ENCODE measurements around the gene SDHA.
A peak's percentile ranks its signal among the peaks of the same experiment; 100 is the strongest.

SDHA gene

DNA sequence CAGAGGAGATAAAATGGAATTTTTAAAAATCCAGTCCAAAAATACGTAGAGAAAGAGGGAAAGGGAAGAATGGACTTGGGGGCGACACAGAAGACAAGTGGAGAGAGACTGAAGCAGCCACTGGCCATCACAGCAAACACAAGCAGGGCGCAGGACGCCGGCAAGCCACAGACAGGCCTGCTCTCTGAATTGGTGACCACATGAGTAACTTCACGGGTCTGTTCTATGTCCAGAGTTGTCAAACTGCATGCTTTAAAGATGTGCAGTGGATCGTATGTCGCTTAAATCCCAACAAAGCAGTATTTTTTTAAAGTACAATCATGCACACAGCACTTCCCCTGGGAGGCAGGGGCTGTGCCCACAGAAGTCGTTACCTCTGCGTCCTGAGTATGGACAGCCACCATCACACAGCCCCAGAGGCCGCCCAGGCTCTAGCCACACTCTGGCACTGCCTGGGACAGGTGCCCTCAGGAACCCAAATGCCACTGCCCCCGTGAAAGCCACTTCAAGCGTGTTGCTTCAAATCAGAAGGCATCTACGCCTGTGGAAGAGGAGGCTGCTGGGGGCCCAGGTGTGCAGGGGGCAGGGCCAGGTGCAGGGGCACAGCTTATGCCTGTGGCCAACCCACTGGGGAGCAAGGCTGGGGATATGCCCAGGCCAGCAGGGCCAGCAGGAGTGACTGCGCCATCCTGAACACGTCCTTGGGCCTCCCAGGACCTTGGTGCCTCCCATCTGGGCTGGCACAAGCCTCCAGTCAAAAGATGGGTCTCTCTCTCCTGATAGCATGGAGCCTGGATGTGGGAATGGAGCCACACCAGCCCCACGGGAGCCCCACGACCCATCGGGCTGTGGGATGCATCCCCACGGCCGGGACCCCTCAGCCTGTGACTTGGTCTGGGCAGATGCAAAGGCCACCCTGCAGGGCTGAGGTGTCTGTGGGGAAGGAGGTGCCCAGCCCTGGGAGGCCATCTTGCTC lies 32.7 kb upstream of the SDHA start:
- DNase-seq (ENCODE audit: low spot score) = no peak
- in situ Hi-C loops (cut with MboI; ENCODE audit: low pct_unique_long_range_greater_than_20kb, low sequenced_read_pairs, unreplicated experiment) = no loop called here
- TF ChIP-seq, protein P1, sequence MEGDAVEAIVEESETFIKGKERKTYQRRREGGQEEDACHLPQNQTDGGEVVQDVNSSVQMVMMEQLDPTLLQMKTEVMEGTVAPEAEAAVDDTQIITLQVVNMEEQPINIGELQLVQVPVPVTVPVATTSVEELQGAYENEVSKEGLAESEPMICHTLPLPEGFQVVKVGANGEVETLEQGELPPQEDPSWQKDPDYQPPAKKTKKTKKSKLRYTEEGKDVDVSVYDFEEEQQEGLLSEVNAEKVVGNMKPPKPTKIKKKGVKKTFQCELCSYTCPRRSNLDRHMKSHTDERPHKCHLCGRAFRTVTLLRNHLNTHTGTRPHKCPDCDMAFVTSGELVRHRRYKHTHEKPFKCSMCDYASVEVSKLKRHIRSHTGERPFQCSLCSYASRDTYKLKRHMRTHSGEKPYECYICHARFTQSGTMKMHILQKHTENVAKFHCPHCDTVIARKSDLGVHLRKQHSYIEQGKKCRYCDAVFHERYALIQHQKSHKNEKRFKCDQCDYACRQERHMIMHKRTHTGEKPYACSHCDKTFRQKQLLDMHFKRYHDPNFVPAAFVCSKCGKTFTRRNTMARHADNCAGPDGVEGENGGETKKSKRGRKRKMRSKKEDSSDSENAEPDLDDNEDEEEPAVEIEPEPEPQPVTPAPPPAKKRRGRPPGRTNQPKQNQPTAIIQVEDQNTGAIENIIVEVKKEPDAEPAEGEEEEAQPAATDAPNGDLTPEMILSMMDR (IDR thresholded peaks at IDR 0.05; ENCODE audit: extremely low read depth, insufficient read depth, missing control alignments) = no peak

DNA sequence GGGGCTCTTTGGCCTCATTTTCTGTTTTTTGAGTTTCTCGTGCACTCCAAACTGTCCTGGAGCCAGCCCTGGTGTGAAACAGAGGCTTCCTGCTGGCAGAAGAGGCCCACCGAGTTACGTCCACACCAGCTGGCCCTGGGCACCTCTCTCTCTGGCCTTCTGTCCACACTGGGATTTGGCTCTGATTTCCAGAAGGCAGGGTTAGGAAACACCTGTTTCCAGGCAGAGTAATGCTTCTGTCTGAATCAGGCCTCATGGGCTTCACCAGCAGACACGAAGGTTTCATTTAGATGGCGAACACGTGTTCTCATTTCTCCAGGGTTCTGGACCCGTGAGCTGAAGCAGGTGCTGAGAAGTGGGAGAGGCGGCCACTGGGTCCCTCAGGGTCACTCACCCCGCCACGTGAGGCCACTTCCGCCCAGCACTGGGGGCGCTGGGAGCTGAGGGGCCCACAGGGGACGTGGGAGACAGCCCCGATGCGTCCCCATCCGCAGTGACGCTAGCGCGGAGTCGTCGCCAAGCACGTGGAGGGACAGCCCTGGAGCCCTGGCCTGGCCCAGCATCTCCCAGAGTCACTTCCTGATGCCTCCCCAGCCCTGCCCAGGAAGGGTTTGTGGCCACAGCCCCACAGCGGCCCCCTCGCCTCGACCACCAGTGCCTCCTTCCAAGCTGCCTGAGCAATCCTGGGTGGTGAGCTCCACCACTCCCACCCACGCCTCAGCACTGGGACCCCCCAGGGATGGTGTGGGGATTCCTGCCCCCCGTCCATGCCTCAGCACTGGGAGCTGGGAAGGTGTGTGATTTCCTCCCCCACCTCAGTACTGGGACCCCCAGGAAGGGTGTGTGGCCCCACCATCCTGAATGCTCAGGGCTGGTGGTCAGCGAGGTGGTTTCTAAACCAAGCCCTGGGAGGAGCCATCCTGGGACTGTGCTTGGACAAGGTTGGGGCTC lies 31.8 kb upstream of the SDHA start:
- in situ Hi-C loops (cut with MboI; ENCODE audit: low pct_unique_long_range_greater_than_20kb, low sequenced_read_pairs, unreplicated experiment) = no loop called here
- no peak for DNase-seq (ENCODE audit: low spot score)
- TF ChIP-seq, protein P1 (IDR thresholded peaks at IDR 0.05; ENCODE audit: extremely low read depth, insufficient read depth, missing control alignments) = no peak

DNA sequence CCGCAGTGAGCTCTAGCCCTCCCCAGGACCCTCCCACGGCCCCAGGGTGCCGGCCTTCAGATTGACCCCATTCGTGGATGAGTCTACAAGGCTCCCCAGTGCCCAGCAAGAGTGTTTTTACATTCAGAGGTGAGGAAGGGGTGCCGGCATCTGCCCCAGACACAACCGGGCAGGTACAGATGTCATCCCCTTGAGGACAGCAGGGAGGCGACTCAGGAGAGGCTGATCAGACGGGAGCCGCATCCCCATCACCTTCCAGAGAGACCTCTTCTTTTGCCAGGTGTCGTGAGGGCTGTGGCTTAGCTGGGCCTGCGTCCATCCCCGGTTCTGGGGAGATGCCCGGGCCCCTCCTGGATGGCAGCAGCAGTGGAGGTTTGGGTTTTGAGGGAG lies 31.1 kb upstream of the SDHA start:
- TF ChIP-seq, protein P1 (IDR thresholded peaks at IDR 0.05; ENCODE audit: extremely low read depth, insufficient read depth, missing control alignments) = no peak
- in situ Hi-C loops (cut with MboI; ENCODE audit: low pct_unique_long_range_greater_than_20kb, low sequenced_read_pairs, unreplicated experiment) = no loop called here

DNA sequence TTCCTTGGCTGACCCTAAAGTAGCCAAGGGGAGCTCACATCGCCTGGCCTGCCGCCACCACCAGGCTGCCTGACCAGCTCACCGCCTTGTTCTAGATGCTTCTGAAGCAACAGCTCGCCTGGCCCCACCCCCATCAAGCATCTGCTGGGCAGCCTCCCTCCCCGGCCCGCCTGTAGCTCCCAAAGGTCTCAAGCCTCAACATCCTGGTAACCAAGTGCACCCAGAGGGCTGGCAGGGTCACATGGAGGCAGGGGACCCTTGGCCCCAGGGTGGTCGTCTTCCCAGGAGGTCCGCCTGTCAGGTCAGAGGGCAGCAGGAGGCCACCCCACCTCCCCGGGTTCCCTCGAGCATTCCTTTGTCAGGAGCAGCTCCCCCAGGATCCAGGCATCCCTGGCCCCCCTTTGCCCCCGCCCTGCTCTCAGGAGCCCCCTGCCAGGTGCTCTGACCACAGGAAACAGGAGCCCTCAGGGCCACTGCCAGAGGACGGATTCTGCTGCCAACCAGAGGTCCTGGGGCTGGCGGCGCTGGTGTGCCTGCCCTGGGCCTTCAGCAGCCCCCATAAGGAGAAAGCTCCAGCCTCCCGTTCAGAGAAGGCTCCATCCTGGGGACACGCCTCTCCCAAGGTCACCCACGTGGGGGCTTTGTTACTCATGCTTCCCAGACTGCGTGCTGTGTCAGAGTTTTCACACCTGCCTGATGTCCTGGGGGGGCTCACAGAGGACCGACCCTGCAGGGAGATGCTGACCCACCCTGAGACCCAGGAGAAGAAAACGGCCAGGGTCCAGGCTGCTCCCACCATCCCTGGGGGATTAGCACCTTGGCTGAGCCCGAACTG lies 30.3 kb upstream of the SDHA start:
- in situ Hi-C loops (cut with MboI; ENCODE audit: low pct_unique_long_range_greater_than_20kb, low sequenced_read_pairs, unreplicated experiment) = no loop called here
- no peak for DNase-seq (ENCODE audit: low spot score)
- TF ChIP-seq, protein P1 (IDR thresholded peaks at IDR 0.05; ENCODE audit: extremely low read depth, insufficient read depth, missing control alignments) = no peak

More for the DNA sequence above, 31.1 kb upstream of the SDHA start:
- DNase-seq (ENCODE audit: low spot score) = no peak

DNA sequence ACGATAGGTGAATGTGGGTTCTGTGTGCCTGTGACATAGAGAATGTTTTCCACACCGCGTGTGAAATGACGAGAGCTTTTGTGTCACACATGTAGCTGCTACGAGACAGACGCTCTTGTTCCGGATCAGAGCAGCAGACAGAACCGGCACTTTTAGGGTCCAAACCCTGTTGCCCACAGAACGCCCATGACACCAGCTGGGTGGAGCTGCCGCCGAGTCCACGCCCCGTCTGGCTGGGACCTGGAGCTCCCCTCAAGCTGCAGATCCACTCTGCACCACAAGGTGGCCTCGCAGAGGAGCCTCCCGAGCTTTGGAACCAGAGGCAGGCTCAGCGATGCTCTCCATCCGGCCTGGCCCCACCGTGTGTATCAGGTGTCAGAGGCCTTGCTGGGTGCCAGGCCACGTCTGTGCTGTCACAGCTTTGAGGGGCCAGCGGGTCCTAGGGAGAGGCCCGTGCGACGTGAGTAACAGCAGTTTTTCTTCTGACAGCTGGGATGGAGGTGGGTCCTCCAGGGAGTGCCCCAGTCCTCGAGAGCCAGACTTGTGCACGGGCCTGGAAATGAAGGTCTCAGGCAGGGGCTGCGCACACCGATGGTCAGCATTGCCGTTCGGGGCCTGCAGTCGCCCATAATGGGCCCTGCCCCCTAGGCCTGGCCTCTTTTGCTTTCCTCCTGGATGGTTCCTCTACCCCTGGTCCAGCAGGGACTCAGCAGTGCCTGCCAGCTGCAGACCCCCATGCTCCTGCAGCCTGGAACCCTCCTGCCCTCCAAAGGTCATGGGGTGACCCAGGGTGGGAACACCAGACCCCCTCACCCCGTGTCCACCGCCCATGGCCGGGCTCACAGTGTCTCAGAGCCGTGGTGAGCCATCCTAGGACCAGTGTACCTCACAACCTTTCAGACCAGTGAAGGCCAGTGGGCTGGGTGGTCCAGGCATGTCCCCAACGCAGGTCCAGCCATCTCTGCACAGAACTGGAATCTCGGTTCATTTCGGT lies 29.3 kb upstream of the SDHA start:
- TF ChIP-seq, protein P1 (IDR thresholded peaks at IDR 0.05; ENCODE audit: extremely low read depth, insufficient read depth, missing control alignments) = peak; percentile 87
- peak; percentile 96 for DNase-seq (ENCODE audit: low spot score)
- in situ Hi-C loops (cut with MboI; ENCODE audit: low pct_unique_long_range_greater_than_20kb, low sequenced_read_pairs, unreplicated experiment) = no loop called here
